Melanocyte of skin (primary cell): Measurements from ENCODE around the gene FLYWCH1. TPM values are rescaled to one million over a fixed set of nuclear protein-coding genes. Genes with fewer than 3 reads are reported as not detected.

Experiments
- small RNA-seq, 2 donors: library from RNA; depleted of rRNA; stranded (forward); fragments of <200 nt; gene quantifications; one replicate each; pipeline ENCODE3, GENCODE V24; 2012
- total RNA-seq, 2 donors: library from RNA; depleted of rRNA; stranded (reverse); fragments of >200 nt; gene quantifications; 2 replicates each; pipeline ENCODE4 v1.2.3, GENCODE V29; 2012

FLYWCH1 gene
- total RNA-seq, result 100 to 1,000 TPM in 1 of 2 donors, 10 to 100 TPM in 1; 54.6 to 113 TPM

GRCh38 chr16:2911638-2912329, at the start of gene FLYWCH1:
FLYWCH1 (plus strand) TSS chr16:2911931; CDS start chr16:2929686, 17,755 bp downstream.

GRCh38 chr16:2882650-2883457, 28.9 kb upstream of the FLYWCH1 start, which contains the start of gene FLYWCH2:
FLYWCH2 (plus strand) TSS chr16:2883215; CDS start chr16:2896450, 13,235 bp downstream.

GRCh38 chr16:2963723-2964474, 52.2 kb downstream of the FLYWCH1 start, which contains the start of gene KREMEN2:
KREMEN2 (plus strand) TSS chr16:2964275; CDS start chr16:2964521, 246 bp downstream.

GRCh38 chr16:2968738-2969544, 57.2 kb downstream of the FLYWCH1 start, which contains the start of gene PAQR4:
PAQR4 (plus strand) TSS chr16:2969348; CDS start chr16:2969675, 327 bp downstream.

GRCh38 chr16:2980227-2981176, 68.8 kb downstream of the FLYWCH1 start, which contains the start of gene PKMYT1:
PKMYT1 (minus strand) TSS chr16:2980446; CDS start chr16:2979657, 789 bp downstream.

Small RNA genes within 50 kb of the gene (small RNA-seq; reads per million reads assigned to genes)
- 0 reads per million in 2 donors for gene LINC00514

Other genes with a start within 250 kb of the FLYWCH1 start
- 10 to 100 TPM; 16.2 to 27.6 TPM for gene KCTD5, start 229.4 kb upstream of the FLYWCH1 start, total RNA-seq
- gene PRSS27, start 191.7 kb upstream of the FLYWCH1 start, total RNA-seq, result 1 to 10 TPM in 1 of 2 donors, under 1 TPM in 1; 1.00 to 1.4 TPM
- 10 to 100 TPM; 61.9 to 73.0 TPM for gene SRRM2, start 159.3 kb upstream of the FLYWCH1 start, total RNA-seq
- 100 to 1,000 TPM; 238 TPM for gene ELOB, start 134.7 kb upstream of the FLYWCH1 start, total RNA-seq
- gene PRSS33, start 124.4 kb upstream of the FLYWCH1 start, total RNA-seq, result not detected
- gene PRSS41, start 113.5 kb upstream of the FLYWCH1 start, total RNA-seq, result not detected
- gene PRSS21, start 94.7 kb upstream of the FLYWCH1 start, total RNA-seq, result 1 to 10 TPM in 1 of 2 donors, not detected in 1; 1.4 TPM
- not detected for gene ZG16B, start 81.6 kb upstream of the FLYWCH1 start, total RNA-seq
- not detected for gene PRSS22, start 53.8 kb upstream of the FLYWCH1 start, total RNA-seq
- 10 to 100 TPM; 47.8 to 57.6 TPM for gene FLYWCH2, start 28.7 kb upstream of the FLYWCH1 start, total RNA-seq
- gene KREMEN2, start 52.3 kb downstream of the FLYWCH1 start, total RNA-seq, result under 1 TPM; 0.33 to 0.34 TPM
- gene PAQR4, start 57.4 kb downstream of the FLYWCH1 start, total RNA-seq, result 10 to 100 TPM in 1 of 2 donors, 1 to 10 TPM in 1; 9.6 to 22.0 TPM
- gene PKMYT1, start 68.5 kb downstream of the FLYWCH1 start, total RNA-seq, result 10 to 100 TPM; 16.5 to 52.3 TPM
- not detected for gene CLDN9, start 101.0 kb downstream of the FLYWCH1 start, total RNA-seq
- gene CLDN6, start 106.3 kb downstream of the FLYWCH1 start, total RNA-seq, result not detected
- gene TNFRSF12A, start 108.4 kb downstream of the FLYWCH1 start, total RNA-seq, result 10 to 100 TPM; 16.9 to 35.6 TPM
- gene HCFC1R1, start 112.0 kb downstream of the FLYWCH1 start, total RNA-seq, result 10 to 100 TPM; 11.7 to 19.6 TPM
- gene THOC6, start 112.1 kb downstream of the FLYWCH1 start, total RNA-seq, result 10 to 100 TPM; 24.0 to 25.5 TPM
- not detected for gene BICDL2, start 125.0 kb downstream of the FLYWCH1 start, total RNA-seq
- gene MMP25, start 134.6 kb downstream of the FLYWCH1 start, total RNA-seq, result under 1 TPM; under 0.01 to 1.00 TPM
- 1 to 10 TPM in 1 of 2 donors, not detected in 1; 6.2 TPM for gene IL32, start 153.7 kb downstream of the FLYWCH1 start, total RNA-seq
- gene ZSCAN10, start 187.4 kb downstream of the FLYWCH1 start, total RNA-seq, result not detected
- 10 to 100 TPM; 17.6 to 18.2 TPM for gene ZNF205, start 200.7 kb downstream of the FLYWCH1 start, total RNA-seq
- gene ZNF213, start 223.1 kb downstream of the FLYWCH1 start, total RNA-seq, result 1 to 10 TPM; 7.0 to 7.9 TPM